Stimulated activated naive CD8-positive, alpha-beta T cell treated with anti-CD3 and anti-CD28 coated beads, Interleukin-15, Interleukin-2, amounts not matched to agents 100 ng/mL and 50 ng/mL, for 24 hours (primary cell): Measurements from ENCODE around the gene KLHL4.
"Not testable (repeated sequence)": the region's sequence is repeated elsewhere in the genome, so short reads cannot be mapped to it uniquely, and the experiment has no call there.

ENCODE experiments used
- H3K27ac Mint-ChIP-seq: one replicate; pipeline ENCODE4 v1.8.0; 2021; ENCODE audit warnings: mild to moderate bottlenecking, mixed read lengths
- H3K27me3 Mint-ChIP-seq: one replicate; pipeline ENCODE4 v1.8.0; 2021; ENCODE audit warnings: mixed read lengths
- H3K36me3 Mint-ChIP-seq: one replicate; pipeline ENCODE4 v1.8.0; 2021; ENCODE audit warnings: low read depth, mixed read lengths
- H3K4me1 Mint-ChIP-seq: one replicate; pipeline ENCODE4 v1.8.0; 2021; ENCODE audit warnings: low read depth, mixed read lengths
- H3K4me3 Mint-ChIP-seq: one replicate; pipeline ENCODE4 v1.8.0; 2021; ENCODE audit warnings: mild to moderate bottlenecking, mixed read lengths
- H3K9me3 Mint-ChIP-seq: one replicate; pipeline ENCODE4 v1.8.0; 2021; ENCODE audit warnings: mixed read lengths

KLHL4 gene

GRCh38 chrX:87517571-87518141 lies at the start of gene KLHL4:
Gene KLHL4 (plus strand): TSS chrX:87517802. CDS start chrX:87517894, 92 bp downstream.
- Mint-ChIP-seq H3K4me3 (no peak within 1 kb of the TSS), H3K36me3 (no peaks in the 10 kb centered on the region), H3K4me1 (no peaks in the 10 kb centered on the region), H3K9me3 (peaks cover 2% of the 10 kb centered on the region), H3K27me3 (no peaks in the 10 kb centered on the region), H3K27ac (no peak within 1 kb of the TSS)

GRCh38 chrX:87468941-87469340 lies 48.7 kb upstream of the KLHL4 start:
- Mint-ChIP-seq H3K4me1 (no peaks in the 10 kb centered on the region), H3K4me3 (no peak overlapping the region), H3K9me3 (no peaks in the 10 kb centered on the region), H3K36me3 (no peaks in the 10 kb centered on the region), H3K27me3 (no peaks in the 10 kb centered on the region), H3K27ac (no peak overlapping the region)

- Mint-ChIP-seq H3K27ac (no peak overlapping the region), H3K36me3 (no peaks in the 10 kb centered on the region), H3K27me3 (no peaks in the 10 kb centered on the region), H3K4me1 (no peaks in the 10 kb centered on the region), H3K9me3 (peaks cover 3% of the 10 kb centered on the region), H3K4me3 (no peak overlapping the region)
Observed at GRCh38 chrX:87475793-87476192, 41.8 kb upstream of the KLHL4 start.

- H3K4me1 Mint-ChIP-seq, H3K27me3 Mint-ChIP-seq, H3K36me3 Mint-ChIP-seq, H3K27ac Mint-ChIP-seq, H3K9me3 Mint-ChIP-seq, H3K4me3 Mint-ChIP-seq: not testable (repeated sequence)
Observed at GRCh38 chrX:87478703-87479102, 38.9 kb upstream of the KLHL4 start.

GRCh38 chrX:87489071-87489470 lies 28.5 kb upstream of the KLHL4 start:
- Mint-ChIP-seq H3K27ac (no peak overlapping the region), H3K9me3 (peaks cover 3% of the 10 kb centered on the region), H3K4me1 (no peaks in the 10 kb centered on the region), H3K27me3 (no peaks in the 10 kb centered on the region), H3K4me3 (no peak overlapping the region), H3K36me3 (no peaks in the 10 kb centered on the region)

GRCh38 chrX:87515836-87516235 lies 1.8 kb upstream of the KLHL4 start:
- H3K27ac Mint-ChIP-seq = no peak overlapping the region
- no peaks in the 10 kb centered on the region for H3K36me3 Mint-ChIP-seq
- no peak overlapping the region for H3K4me3 Mint-ChIP-seq
- no peaks in the 10 kb centered on the region for H3K27me3 Mint-ChIP-seq
- no peaks in the 10 kb centered on the region for H3K4me1 Mint-ChIP-seq
- H3K9me3 Mint-ChIP-seq = no peaks in the 10 kb centered on the region

- H3K9me3 Mint-ChIP-seq = peaks cover under 1% of the 10 kb centered on the region
- H3K27me3 Mint-ChIP-seq = no peaks in the 10 kb centered on the region
- H3K36me3 Mint-ChIP-seq = no peaks in the 10 kb centered on the region
- H3K4me3 Mint-ChIP-seq = no peak overlapping the region
- H3K27ac Mint-ChIP-seq = no peak overlapping the region
- H3K4me1 Mint-ChIP-seq = no peaks in the 10 kb centered on the region
Observed at GRCh38 chrX:87516717-87517121, 883 bp upstream of the KLHL4 start.

GRCh38 chrX:87518504-87518903 lies 902 bp downstream of the KLHL4 start:
- H3K4me1 Mint-ChIP-seq = no peaks in the 10 kb centered on the region
- H3K27ac Mint-ChIP-seq = no peak overlapping the region
- no peaks in the 10 kb centered on the region for H3K36me3 Mint-ChIP-seq
- H3K4me3 Mint-ChIP-seq = no peak overlapping the region
- H3K9me3 Mint-ChIP-seq = peaks cover 2% of the 10 kb centered on the region
- no peaks in the 10 kb centered on the region for H3K27me3 Mint-ChIP-seq

- Mint-ChIP-seq H3K4me3 (no peak overlapping the region), H3K27me3 (no peaks in the 10 kb centered on the region), H3K9me3 (peaks cover 2% of the 10 kb centered on the region), H3K4me1 (no peaks in the 10 kb centered on the region), H3K36me3 (no peaks in the 10 kb centered on the region), H3K27ac (no peak overlapping the region)
Observed at GRCh38 chrX:87525771-87526229, 8.2 kb downstream of the KLHL4 start.

- no peaks in the 10 kb centered on the region for H3K36me3 Mint-ChIP-seq
- H3K4me1 Mint-ChIP-seq = no peaks in the 10 kb centered on the region
- peaks cover 2% of the 10 kb centered on the region for H3K9me3 Mint-ChIP-seq
- no peak overlapping the region for H3K4me3 Mint-ChIP-seq
- H3K27ac Mint-ChIP-seq = no peak overlapping the region
- H3K27me3 Mint-ChIP-seq = no peaks in the 10 kb centered on the region
Observed at GRCh38 chrX:87526281-87526680, 8.7 kb downstream of the KLHL4 start.

GRCh38 chrX:87528487-87528886 lies 10.9 kb downstream of the KLHL4 start:
- Mint-ChIP-seq H3K9me3 (no peaks in the 10 kb centered on the region), H3K36me3 (no peaks in the 10 kb centered on the region), H3K4me3 (no peak overlapping the region), H3K27me3 (no peaks in the 10 kb centered on the region), H3K27ac (no peak overlapping the region), H3K4me1 (no peaks in the 10 kb centered on the region)

- no peaks in the 10 kb centered on the region for H3K9me3 Mint-ChIP-seq
- H3K4me1 Mint-ChIP-seq = no peaks in the 10 kb centered on the region
- H3K27ac Mint-ChIP-seq = no peak overlapping the region
- H3K36me3 Mint-ChIP-seq = no peaks in the 10 kb centered on the region
- no peaks in the 10 kb centered on the region for H3K27me3 Mint-ChIP-seq
- H3K4me3 Mint-ChIP-seq = no peak overlapping the region
Observed at GRCh38 chrX:87571964-87572363, 54.4 kb downstream of the KLHL4 start.

- H3K27me3 Mint-ChIP-seq = no peaks in the 10 kb centered on the region
Observed at GRCh38 chrX:87572901-87573300, 55.3 kb downstream of the KLHL4 start.

GRCh38 chrX:87578978-87579377 lies 61.4 kb downstream of the KLHL4 start:
- no peaks in the 10 kb centered on the region for H3K9me3 Mint-ChIP-seq
- H3K4me3 Mint-ChIP-seq = no peak overlapping the region
- H3K27me3 Mint-ChIP-seq = no peaks in the 10 kb centered on the region
- H3K27ac Mint-ChIP-seq = no peak overlapping the region
- H3K36me3 Mint-ChIP-seq = no peaks in the 10 kb centered on the region
- no peaks in the 10 kb centered on the region for H3K4me1 Mint-ChIP-seq

More at GRCh38 chrX:87572901-87573300, 55.3 kb downstream of the KLHL4 start:
- Mint-ChIP-seq H3K4me1 (no peaks in the 10 kb centered on the region), H3K9me3 (no peaks in the 10 kb centered on the region), H3K27ac (no peak overlapping the region), H3K4me3 (no peak overlapping the region), H3K36me3 (no peaks in the 10 kb centered on the region)

- no peaks in the 10 kb centered on the region for H3K27me3 Mint-ChIP-seq
- H3K36me3 Mint-ChIP-seq = no peaks in the 10 kb centered on the region
- no peak overlapping the region for H3K27ac Mint-ChIP-seq
- no peak overlapping the region for H3K4me3 Mint-ChIP-seq
- H3K4me1 Mint-ChIP-seq = no peaks in the 10 kb centered on the region
- H3K9me3 Mint-ChIP-seq = peaks cover 6% of the 10 kb centered on the region
Observed at GRCh38 chrX:87580862-87581261, 63.3 kb downstream of the KLHL4 start.

GRCh38 chrX:87582453-87582852 lies 64.9 kb downstream of the KLHL4 start:
- Mint-ChIP-seq H3K4me1 (no peaks in the 10 kb centered on the region), H3K9me3 (peaks cover 6% of the 10 kb centered on the region), H3K27ac (no peak overlapping the region), H3K4me3 (no peak overlapping the region), H3K36me3 (no peaks in the 10 kb centered on the region), H3K27me3 (no peaks in the 10 kb centered on the region)
